K562 (cell line): ENCODE data around the gene MYO1A. TPM values are rescaled to one million over a fixed set of nuclear protein-coding genes. Genes with fewer than 3 reads are reported as not detected.

ENCODE experiments used
- BCOR ChIP-seq: fragments of 450-650 bp; IDR thresholded peaks from 2 replicates; pipeline ENCODE4 v1.6.1; 2016
- CBFA2T2 ChIP-seq: fragments of 450-650 bp; conservative IDR thresholded peaks from 2 replicates; pipeline ENCODE4 v1.6.1; 2017; ENCODE audit warnings: mild to moderate bottlenecking
- FOXK2 ChIP-seq, 2 experiments: fragments of 450-650 bp; IDR thresholded peaks in 1 of 2; conservative IDR thresholded peaks in 1 of 2; 2 replicates each; pipeline ENCODE4 v1.6.1; 2016; ENCODE audit warnings: low read depth in 2 of 2, mild to moderate bottlenecking in 1 of 2
- HDAC1 ChIP-seq, 2 experiments: fragments of 450-650 bp; IDR thresholded peaks; 2 replicates each; pipeline ENCODE4 v1.6.1; 2016 to 2017; ENCODE audit warnings: inconsistent platforms in 1 of 2, mild to moderate bottlenecking in 1 of 2, moderate library complexity in 1 of 2
- HMG20A ChIP-seq: fragments of 450-650 bp; formaldehyde crosslinking; conservative IDR thresholded peaks from 2 replicates; pipeline ENCODE4 v1.4.0; 2020; ENCODE audit warnings: mild to moderate bottlenecking, mixed read lengths
- KDM1A ChIP-seq, 2 experiments: fragments of 450-650 bp; IDR thresholded peaks; 2 replicates each; pipeline ENCODE4 v1.6.1; 2016; ENCODE audit warnings: mild to moderate bottlenecking in 2 of 2
- LARP7 ChIP-seq: fragments of 450-650 bp; IDR thresholded peaks from 2 replicates; pipeline ENCODE4 v1.6.1; 2016
- MGA ChIP-seq: fragments of 450-650 bp; IDR thresholded peaks from 2 replicates; pipeline ENCODE4 v1.6.1; 2016; ENCODE audit warnings: mild to moderate bottlenecking, moderate library complexity
- POLR2H ChIP-seq: IDR thresholded peaks from 2 replicates; pipeline ENCODE4 v1.6.1; 2016; ENCODE audit warnings: missing genetic modification characterization, low read depth, mild to moderate bottlenecking, control low read depth, missing compliant biosample characterization, moderate library complexity
- RAD51 ChIP-seq: fragments of 450-650 bp; IDR thresholded peaks from 2 replicates; pipeline ENCODE4 v1.7.1; 2016; ENCODE audit warnings: low read depth, mild to moderate bottlenecking, borderline replicate concordance
- RBM25 ChIP-seq: fragments of 200-400 bp; formaldehyde crosslinking; IDR thresholded peaks from 2 replicates; pipeline ENCODE4 v1.6.1; 2018; ENCODE audit warnings: low read length, low read depth, moderate library complexity; ENCODE audit not compliant: severe bottlenecking
- SIRT6 ChIP-seq: IDR thresholded peaks from one replicate; pipeline ENCODE4 v1.6.1; 2012; ENCODE audit warnings: low read depth, mild to moderate bottlenecking, control low read depth, inconsistent platforms, low read length, moderate library complexity
- SUPT5H ChIP-seq: fragments of 450-650 bp; IDR thresholded peaks from 2 replicates; pipeline ENCODE4 v1.6.1; 2016
- TCF3 ChIP-seq: sonication (generic); formaldehyde crosslinking; IDR thresholded peaks from 2 replicates; pipeline ENCODE4 v1.4.0; 2020; ENCODE audit warnings: mild to moderate bottlenecking, missing genetic modification reagents
- ZNF165 ChIP-seq: fragments of 250-450 bp; sonication (Bioruptor Pico); IDR thresholded peaks from 2 replicates; pipeline ENCODE4 v1.4.0; 2020; ENCODE audit warnings: borderline replicate concordance
- ZSCAN32 ChIP-seq: fragments of 450-650 bp; formaldehyde crosslinking; IDR thresholded peaks from 2 replicates; pipeline ENCODE4 v1.4.0; 2020; ENCODE audit warnings: mild to moderate bottlenecking, moderate library complexity
- polyA plus RNA-seq, 8 experiments: library from polyadenylated mRNA; depleted of rRNA in 4 of 8; stranded (reverse) in 5 of 8; unstranded in 3 of 8; fragments of >200 nt; fragmentation: Nextera tagmentation in 2 of 8; fragmentation: Illumina TruSeq in 1 of 8; extraction: Ambion mirVana in 2 of 8; extraction: Trizol in 1 of 8; gene quantifications; 2 replicates each; pipeline versions ENCODE4 v1.2.1 to v1.2.3, GENCODE V29; 2011 to 2014; ENCODE audit warnings: inconsistent platforms in 1 of 8, missing spikeins in 1 of 8
- total RNA-seq, 7 experiments: library from RNA; depleted of rRNA in 6 of 7; stranded (reverse); fragments of >200 nt in 6 of 7; fragmentation: Illumina TruSeq in 2 of 7; extraction: Trizol in 2 of 7; gene quantifications; 2 replicates each; pipeline versions ENCODE4 v1.2.1 to v1.2.3, GENCODE V29; 2011 to 2021; ENCODE audit warnings: low replicate concordance in 1 of 7
- TF ChIP-seq, protein P1 (sequence below): fragments of 250-450 bp; sonication (Bioruptor Pico); IDR thresholded peaks from 2 replicates; pipeline ENCODE4 v1.8.0; 2022; ENCODE audit warnings: moderate library complexity, mild to moderate bottlenecking, inconsistent platforms

MYO1A gene
- total and polyA plus RNA-seq, 9 of the 15 experiments (the other 6 are each of a cell fraction or from before 2014, with no cell fraction given) = 0.03 to 0.29 (median 0.14) TPM; not detected in 2

DNA sequence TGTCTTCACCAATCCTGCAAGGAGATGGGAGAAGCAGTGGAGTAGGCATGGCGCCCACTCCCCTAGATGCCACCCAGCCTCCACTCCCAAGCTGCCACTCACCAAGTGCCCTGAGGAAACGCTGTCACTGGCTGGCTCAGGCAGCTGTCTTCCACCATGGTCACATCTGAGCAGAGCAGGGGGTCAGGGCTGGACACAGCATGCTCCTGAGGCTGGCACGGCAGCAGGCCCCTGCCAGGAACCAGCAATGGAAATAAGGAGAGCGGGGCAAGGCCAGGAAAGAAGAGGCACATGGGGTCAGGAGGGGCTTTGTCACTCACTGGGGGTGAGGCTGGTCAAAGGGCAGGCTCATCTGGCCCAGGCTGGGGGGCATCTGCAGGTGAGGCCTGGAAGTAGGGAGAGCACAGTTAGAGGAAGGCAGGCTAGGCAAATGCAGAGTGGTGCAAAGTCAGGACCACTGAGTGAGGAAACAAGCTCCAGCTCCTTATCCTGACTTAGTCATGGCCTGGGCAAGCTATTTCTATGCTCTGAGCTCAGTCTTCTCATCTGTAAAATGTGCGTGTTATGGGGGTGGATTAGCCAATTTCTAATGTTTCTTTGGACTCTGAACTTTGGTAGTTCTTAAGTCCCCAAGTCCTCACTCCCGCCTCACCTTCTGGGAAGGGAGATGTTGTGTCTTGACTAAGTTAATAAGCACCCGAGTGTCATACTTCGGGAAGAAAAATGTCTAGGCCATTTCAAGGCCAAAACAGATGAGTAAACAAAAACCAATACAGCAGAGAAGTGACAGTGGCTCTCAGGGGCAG, 47.0 kb upstream of the MYO1A start (continued):
- no peak for TF ChIP-seq MGA
- no peak for TF ChIP-seq TCF3 (CRISPR knock-in tag)
- TF ChIP-seq BCOR = peak; percentile 93
- no peak for TF ChIP-seq HMG20A
- TF ChIP-seq POLR2H (tag) = no peak
- no peak for TF ChIP-seq ZNF165 (CRISPR knock-in tag)
- peak; percentile 97 for TF ChIP-seq RBM25
- no peak for TF ChIP-seq LARP7
- no peak for TF ChIP-seq ZSCAN32 (CRISPR knock-in tag)
- TF ChIP-seq SIRT6 = no peak
- TF ChIP-seq, protein P1, sequence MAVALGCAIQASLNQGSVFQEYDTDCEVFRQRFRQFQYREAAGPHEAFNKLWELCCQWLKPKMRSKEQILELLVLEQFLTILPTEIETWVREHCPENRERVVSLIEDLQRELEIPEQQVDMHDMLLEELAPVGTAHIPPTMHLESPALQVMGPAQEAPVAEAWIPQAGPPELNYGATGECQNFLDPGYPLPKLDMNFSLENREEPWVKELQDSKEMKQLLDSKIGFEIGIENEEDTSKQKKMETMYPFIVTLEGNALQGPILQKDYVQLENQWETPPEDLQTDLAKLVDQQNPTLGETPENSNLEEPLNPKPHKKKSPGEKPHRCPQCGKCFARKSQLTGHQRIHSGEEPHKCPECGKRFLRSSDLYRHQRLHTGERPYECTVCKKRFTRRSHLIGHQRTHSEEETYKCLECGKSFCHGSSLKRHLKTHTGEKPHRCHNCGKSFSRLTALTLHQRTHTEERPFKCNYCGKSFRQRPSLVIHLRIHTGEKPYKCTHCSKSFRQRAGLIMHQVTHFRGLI = no peak
- no peak for TF ChIP-seq SUPT5H
- TF ChIP-seq KDM1A (IDR thresholded peaks at IDR 0.05) = peak; percentile 78 to 86
- no peak for TF ChIP-seq CBFA2T2
- no peak for TF ChIP-seq HDAC1 (IDR thresholded peaks at IDR 0.05)
- no peak for TF ChIP-seq RAD51
- TF ChIP-seq FOXK2 (conservative IDR thresholded peaks at IDR 0.05 in 1 of 2, IDR thresholded peaks at IDR 0.05 in 1 of 2; ENCODE audit: low read depth in 2 of 2) = no peak
